Trophoblast cell (in vitro differentiated cells and primary cell): ENCODE data around the gene SS18L1.

Experiments used
- DNase-seq, 2 donors: peaks; one replicate each; pipeline ENCODE4 v3.0.0-alpha.2; 2016
- H2AFZ ChIP-seq: 2 replicates; pipeline ENCODE4 v1.6.1; 2013; ENCODE audit warnings: low read length, moderate library complexity, mild to moderate bottlenecking; ENCODE audit not compliant: insufficient read depth, poor library complexity
- H2AK5ac ChIP-seq: 2 replicates; pipeline ENCODE4 v1.6.1; 2013; ENCODE audit warnings: mild to moderate bottlenecking, low read length
- H2BK120ac ChIP-seq: 2 replicates; pipeline ENCODE4 v1.6.1; 2013; ENCODE audit warnings: low read length, mild to moderate bottlenecking, moderate library complexity; ENCODE audit not compliant: insufficient read depth, poor library complexity
- H2BK12ac ChIP-seq: 2 replicates; pipeline ENCODE4 v1.6.1; 2013; ENCODE audit warnings: mild to moderate bottlenecking, low read length, moderate library complexity
- H2BK5ac ChIP-seq: 2 replicates; pipeline ENCODE4 v1.6.1; 2013; ENCODE audit warnings: low read length, low read depth, moderate library complexity, mild to moderate bottlenecking; ENCODE audit not compliant: poor library complexity
- H3K14ac ChIP-seq: 2 replicates; pipeline ENCODE4 v1.6.1; 2013; ENCODE audit warnings: mild to moderate bottlenecking, low read length
- H3K18ac ChIP-seq: 2 replicates; pipeline ENCODE4 v1.6.1; 2013; ENCODE audit warnings: mild to moderate bottlenecking, low read length
- H3K23ac ChIP-seq: 2 replicates; pipeline ENCODE4 v1.6.1; 2013; ENCODE audit warnings: low read length
- H3K27ac ChIP-seq: 2 replicates; pipeline ENCODE4 v1.5.1; 2013; ENCODE audit warnings: low read depth, mild to moderate bottlenecking, inconsistent platforms, low read length, moderate library complexity
- H3K27me3 ChIP-seq: 2 replicates; pipeline ENCODE4 v1.6.1; 2013; ENCODE audit warnings: inconsistent platforms, mild to moderate bottlenecking, low read length, moderate library complexity; ENCODE audit not compliant: insufficient read depth
- H3K36me3 ChIP-seq, 2 experiments: 1 replicate in 1 of 2; 2 replicates in 1 of 2; pipeline ENCODE4 v1.6.1; 2013; ENCODE audit warnings: low read length in 2 of 2, mild to moderate bottlenecking in 2 of 2, moderate library complexity in 1 of 2; ENCODE audit not compliant: insufficient read depth in 2 of 2, control insufficient read depth in 1 of 2
- H3K4ac ChIP-seq: 2 replicates; pipeline ENCODE4 v1.6.1; 2013; ENCODE audit warnings: low read depth, mild to moderate bottlenecking, low read length, moderate library complexity
- H3K4me1 ChIP-seq, 2 experiments: 1 replicate in 1 of 2; 2 replicates in 1 of 2; pipeline ENCODE4 v1.6.1; 2013; ENCODE audit warnings: low read length in 2 of 2, mild to moderate bottlenecking in 2 of 2, moderate library complexity in 1 of 2; ENCODE audit not compliant: insufficient read depth in 2 of 2, control insufficient read depth in 1 of 2
- H3K4me2 ChIP-seq: 2 replicates; pipeline ENCODE4 v1.6.1; 2013; ENCODE audit warnings: inconsistent platforms, mild to moderate bottlenecking, low read length, moderate library complexity
- H3K4me3 ChIP-seq: 2 replicates; pipeline ENCODE4 v1.5.1; 2013; ENCODE audit warnings: mild to moderate bottlenecking, low read depth, low read length, inconsistent platforms
- H3K79me1 ChIP-seq: one replicate; pipeline ENCODE4 v1.6.1; 2013; ENCODE audit warnings: low read length
- H3K79me2 ChIP-seq: 2 replicates; pipeline ENCODE4 v1.6.1; 2013; ENCODE audit warnings: low read length, mild to moderate bottlenecking; ENCODE audit not compliant: control insufficient read depth, insufficient read depth, poor library complexity
- H3K9ac ChIP-seq: 2 replicates; pipeline ENCODE4 v1.6.1; 2013; ENCODE audit warnings: mild to moderate bottlenecking, low read length
- H3K9me3 ChIP-seq: 2 replicates; pipeline ENCODE4 v1.6.1; 2013; ENCODE audit warnings: low read depth, mild to moderate bottlenecking, control low read depth, inconsistent platforms, low read length; ENCODE audit not compliant: insufficient read depth
- H4K12ac ChIP-seq: 2 replicates; pipeline ENCODE4 v1.6.1; 2013; ENCODE audit warnings: low read depth, mild to moderate bottlenecking, low read length, moderate library complexity
- H4K8ac ChIP-seq: 2 replicates; pipeline ENCODE4 v1.6.1; 2013; ENCODE audit warnings: low read depth, mild to moderate bottlenecking, low read length, moderate library complexity
- H4K91ac ChIP-seq: one replicate; pipeline ENCODE4 v1.6.1; 2013; ENCODE audit warnings: low read depth, mild to moderate bottlenecking, low read length, moderate library complexity
- WGBS: extraction: QIAGEN DNeasy Blood & Tissue Kit; methylation state at CpG from one replicate; pipeline ENCODE4 v1.1.7; 2013; ENCODE audit warnings: missing lambda C conversion rate; ENCODE audit not compliant: insufficient read length, insufficient coverage; ENCODE audit errors: extremely low coverage; 5-methylcytosine and 5-hydroxymethylcytosine counted together

SS18L1 gene

GRCh38 chr20:62227591-62227976 lies 84.0 kb downstream of the SS18L1 start:
- Histone ChIP-seq H3K79me1 (no peaks in the 10 kb centered on the region), H4K91ac (no peak overlapping the region), H2BK120ac (no peak overlapping the region), H4K12ac (no peak overlapping the region), H3K27ac (no peak overlapping the region), H3K27me3 (no peaks in the 10 kb centered on the region), H4K8ac (no peak overlapping the region), H3K36me3 (no peaks in the 10 kb centered on the region), H3K14ac (no peak overlapping the region), H3K9me3 (peaks cover 14% of the 10 kb centered on the region), H3K18ac (no peak overlapping the region), H3K9ac (no peak overlapping the region), H2BK5ac (no peak overlapping the region), H2AFZ (no peak overlapping the region), H3K4me1 (no peaks in the 10 kb centered on the region), H3K79me2 (no peaks in the 10 kb centered on the region), H3K4me2 (no peak overlapping the region), H3K4me3 (no peak overlapping the region), H3K23ac (no peak overlapping the region), H2BK12ac (no peak overlapping the region), H2AK5ac (no peak overlapping the region), H3K4ac (no peak overlapping the region)
- no CpG with 5 or more reads among the region's 10 CpGs for WGBS
- DNase-seq: no peak

- H3K9me3 ChIP-seq: peaks cover 14% of the 10 kb centered on the region
- peak overlapping the region; percentile 2 for H3K23ac ChIP-seq
- H3K4ac ChIP-seq: no peak overlapping the region
- DNase-seq: peak in 1 of 2 donors; percentile 37
- no peaks in the 10 kb centered on the region for H3K4me1 ChIP-seq
- H2BK5ac ChIP-seq: no peak overlapping the region
- H2BK120ac ChIP-seq: no peak overlapping the region
- H3K36me3 ChIP-seq: no peaks in the 10 kb centered on the region
- no peak overlapping the region for H3K18ac ChIP-seq
- H3K27me3 ChIP-seq: no peaks in the 10 kb centered on the region
- H3K79me2 ChIP-seq: no peaks in the 10 kb centered on the region
- no peak overlapping the region for H3K4me2 ChIP-seq
- no CpG with 5 or more reads among the region's 37 CpGs for WGBS
- H4K91ac ChIP-seq: no peak overlapping the region
- H4K8ac ChIP-seq: no peak overlapping the region
- no peak overlapping the region for H3K4me3 ChIP-seq
- H2AFZ ChIP-seq: no peak overlapping the region
- no peak overlapping the region for H4K12ac ChIP-seq
- no peak overlapping the region for H3K14ac ChIP-seq
- H2AK5ac ChIP-seq: no peak overlapping the region
- H3K79me1 ChIP-seq: no peaks in the 10 kb centered on the region
- no peak overlapping the region for H3K9ac ChIP-seq
- no peak overlapping the region for H3K27ac ChIP-seq
- H2BK12ac ChIP-seq: no peak overlapping the region
Measured at GRCh38 chr20:62227977-62228958, 84.7 kb downstream of the SS18L1 start.

GRCh38 chr20:62228982-62229545 lies 85.5 kb downstream of the SS18L1 start:
- H3K14ac ChIP-seq: no peak overlapping the region
- H3K23ac ChIP-seq: peak overlapping the region; percentile 2
- H2BK120ac ChIP-seq: no peak overlapping the region
- H3K27me3 ChIP-seq: no peaks in the 10 kb centered on the region
- 100% methylated on average over 6 of the region's 7 CpGs for WGBS
- no peak overlapping the region for H3K4me2 ChIP-seq
- no peaks in the 10 kb centered on the region for H3K79me2 ChIP-seq
- no peak overlapping the region for H3K18ac ChIP-seq
- H3K36me3 ChIP-seq: no peaks in the 10 kb centered on the region
- no peak overlapping the region for H4K12ac ChIP-seq
- no peaks in the 10 kb centered on the region for H3K4me1 ChIP-seq
- H2AFZ ChIP-seq: no peak overlapping the region
- peaks cover 19% of the 10 kb centered on the region for H3K9me3 ChIP-seq
- H4K8ac ChIP-seq: no peak overlapping the region
- H4K91ac ChIP-seq: no peak overlapping the region
- DNase-seq: no peak
- H2BK12ac ChIP-seq: no peak overlapping the region
- H2BK5ac ChIP-seq: no peak overlapping the region
- H3K27ac ChIP-seq: no peak overlapping the region
- H2AK5ac ChIP-seq: no peak overlapping the region
- H3K79me1 ChIP-seq: no peaks in the 10 kb centered on the region
- H3K4ac ChIP-seq: no peak overlapping the region
- H3K9ac ChIP-seq: no peak overlapping the region
- no peak overlapping the region for H3K4me3 ChIP-seq

GRCh38 chr20:62229667-62230066 lies 86.1 kb downstream of the SS18L1 start:
- no peak overlapping the region for H3K9ac ChIP-seq
- no peak overlapping the region for H3K4ac ChIP-seq
- H3K36me3 ChIP-seq: no peaks in the 10 kb centered on the region
- H3K23ac ChIP-seq: no peak overlapping the region
- H4K12ac ChIP-seq: no peak overlapping the region
- no peaks in the 10 kb centered on the region for H3K27me3 ChIP-seq
- no peaks in the 10 kb centered on the region for H3K79me1 ChIP-seq
- H3K14ac ChIP-seq: no peak overlapping the region
- H3K4me1 ChIP-seq: no peaks in the 10 kb centered on the region
- no peak overlapping the region for H4K91ac ChIP-seq
- no peak overlapping the region for H2AK5ac ChIP-seq
- DNase-seq: no peak
- 100% methylated on average over 4 of the region's 4 CpGs for WGBS
- no peak overlapping the region for H2BK5ac ChIP-seq
- no peak overlapping the region for H3K27ac ChIP-seq
- H3K18ac ChIP-seq: no peak overlapping the region
- peaks cover 16% of the 10 kb centered on the region for H3K9me3 ChIP-seq
- no peak overlapping the region for H3K4me2 ChIP-seq
- H3K79me2 ChIP-seq: no peaks in the 10 kb centered on the region
- no peak overlapping the region for H2BK12ac ChIP-seq
- H3K4me3 ChIP-seq: peak overlapping the region; percentile 18
- H2AFZ ChIP-seq: no peak overlapping the region
- no peak overlapping the region for H2BK120ac ChIP-seq
- no peak overlapping the region for H4K8ac ChIP-seq
